Kidney (tissue), 14 donors: ENCODE results near the gene FNDC11. TPM values are rescaled to one million over a fixed set of nuclear protein-coding genes. Genes with fewer than 3 reads are reported as not detected.

Source experiments
- DNase-seq, 5 donors: peaks; one replicate each; pipeline ENCODE4 v3.0.0-alpha.2; 2013 to 2020
- FAIRE-seq: peaks from 2 replicates; lab custom pipeline; 2012; peaks lifted over from hg19 to GRCh38; lab: Jason Lieb, UNC
- H3K27ac ChIP-seq, 2 donors: one replicate each; pipeline ENCODE4 v1.7.0; 2013; ENCODE audit warnings: low read depth in 2 of 2, low read length in 2 of 2, inconsistent platforms in 1 of 2
- H3K27me3 ChIP-seq: one replicate; pipeline ENCODE4 v1.7.1; 2013; ENCODE audit warnings: low read length, inconsistent platforms; ENCODE audit not compliant: control insufficient read depth, insufficient read depth
- H3K36me3 ChIP-seq, 3 donors: one replicate each; pipeline versions ENCODE4 v1.7.0 to v1.7.1; 2013; ENCODE audit warnings: low read length in 3 of 3, control low read depth in 1 of 3, inconsistent platforms in 1 of 3; ENCODE audit not compliant: insufficient read depth in 3 of 3, control insufficient read depth in 2 of 3
- H3K4me1 ChIP-seq, 3 donors: one replicate each; pipeline versions ENCODE4 v1.7.0 to v1.7.1; 2013; ENCODE audit warnings: low read length in 3 of 3, inconsistent platforms in 1 of 3, low read depth in 1 of 3; ENCODE audit not compliant: control insufficient read depth in 2 of 3, insufficient read depth in 2 of 3
- H3K4me3 ChIP-seq, 3 donors: one replicate each; pipeline versions ENCODE4 v1.7.0 to v1.8.1; 2013; ENCODE audit warnings: low read length in 3 of 3, control low read depth in 1 of 3, inconsistent platforms in 1 of 3
- H3K9ac ChIP-seq, 3 donors: one replicate each; pipeline versions ENCODE4 v1.7.0 to v1.7.1; 2013; ENCODE audit warnings: low read length in 3 of 3, control low read depth in 1 of 3, inconsistent platforms in 1 of 3
- H3K9me3 ChIP-seq, 3 donors: one replicate each; pipeline versions ENCODE4 v1.7.0 to v1.7.1; 2013; ENCODE audit warnings: low read length in 3 of 3, control low read depth in 1 of 3, inconsistent platforms in 1 of 3; ENCODE audit not compliant: control insufficient read depth in 2 of 3, insufficient read depth in 1 of 3
- CTCF ChIP-seq: IDR thresholded peaks from 3 replicates; pipeline ENCODE4 v1.5.1; 2012; ENCODE audit warnings: mild to moderate bottlenecking, moderate library complexity, borderline replicate concordance; ENCODE audit not compliant: insufficient read depth; ENCODE audit errors: extremely low read depth
- intact Hi-C: fragments of 100-400 bp; cut with DNase I; formaldehyde crosslinking; loops from one replicate; pipeline ENCODE4 v1.11.1; 2022
- polyA plus RNA-seq: library from polyadenylated mRNA; stranded (reverse); fragments of 350-450 nt; fragmentation: Illumina TruSeq; extraction: RNeasy Lipid Tissue Mini Kit (QIAGEN cat#74804); gene quantifications from one replicate; pipeline ENCODE4 v1.2.3, GENCODE V29; 2014; ENCODE audit warnings: low read depth, low replicate concordance; ENCODE audit not compliant: insufficient read depth
- total RNA-seq: library from RNA; stranded (reverse); fragmentation: NEBNext Ultra II Directional; extraction: Animal tissue kit (Norgen Biotek cat#: 25700); gene quantifications from one replicate; pipeline ENCODE4 v1.2.1, GENCODE V29; 2021
- donor health status: control.
- donor health status: control.
- donor health status: control.
- donor health status: control.
- donor health status: control.
- donor health status: DM: yes; HTN: yes; CAD: no.
- donor health status: Normal renal cell carcinoma (clear cell type).

The FNDC11 gene
- total and polyA plus RNA-seq, 2 donors from 2014 or later, result 0.47 to 1.6 TPM

GRCh38 chr20:63532449-63532971 is 21.4 kb upstream of the FNDC11 start:
- FAIRE-seq (no peak), DNase-seq (peak in 3 of 5 donors; percentile 6 to 74 (median 36))
- Histone ChIP-seq H3K36me3 (no peaks in the 10 kb centered on the region), H3K4me3 (no peak overlapping the region), H3K27ac (no peak overlapping the region), H3K27me3 (no peaks in the 10 kb centered on the region), H3K4me1 (peaks cover 0 to under 1% (median 0%) of the 10 kb centered on the region in 3 donors), H3K9ac (no peak overlapping the region), H3K9me3 (no peaks in the 10 kb centered on the region)
- intact Hi-C loops, result no loop called here
- TF ChIP-seq CTCF, result no peak

- no peak for FAIRE-seq
- Histone ChIP-seq H3K36me3 (no peaks in the 10 kb centered on the region), H3K4me1 (peaks cover 0 to 4% (median 0%) of the 10 kb centered on the region in 3 donors), H3K4me3 (no peak overlapping the region), H3K27ac (no peak overlapping the region), H3K27me3 (no peaks in the 10 kb centered on the region), H3K9ac (no peak overlapping the region), H3K9me3 (no peaks in the 10 kb centered on the region)
- intact Hi-C loops, result no loop called here
- DNase-seq, result peak in 2 of 5 donors; percentile 8 to 39
- TF ChIP-seq CTCF, result no peak
Observed at GRCh38 chr20:63533388-63533787, 20.6 kb upstream of the FNDC11 start.

- Histone ChIP-seq H3K27ac (no peak overlapping the region), H3K4me3 (no peak overlapping the region), H3K9ac (no peak overlapping the region), H3K9me3 (no peaks in the 10 kb centered on the region), H3K4me1 (peaks cover 0 to 4% (median 0%) of the 10 kb centered on the region in 3 donors), H3K36me3 (no peaks in the 10 kb centered on the region), H3K27me3 (no peaks in the 10 kb centered on the region)
- intact Hi-C loops, result no loop called here
- peak in 3 of 5 donors; percentile 13 to 86 (median 54) for DNase-seq
- FAIRE-seq, result no peak
- TF ChIP-seq CTCF, result no peak
Observed at GRCh38 chr20:63533871-63534393, 20.0 kb upstream of the FNDC11 start.
